Trophoblast cell (in vitro differentiated cells and primary cell): ENCODE data around the gene METTL9.

Source experiments
- DNase-seq, 2 donors: peaks; one replicate each; pipeline ENCODE4 v3.0.0-alpha.2; 2016
- H2AFZ ChIP-seq: 2 replicates; pipeline ENCODE4 v1.6.1; 2013; ENCODE audit warnings: low read length, moderate library complexity, mild to moderate bottlenecking; ENCODE audit not compliant: insufficient read depth, poor library complexity
- H2AK5ac ChIP-seq: 2 replicates; pipeline ENCODE4 v1.6.1; 2013; ENCODE audit warnings: mild to moderate bottlenecking, low read length
- H2BK120ac ChIP-seq: 2 replicates; pipeline ENCODE4 v1.6.1; 2013; ENCODE audit warnings: low read length, mild to moderate bottlenecking, moderate library complexity; ENCODE audit not compliant: insufficient read depth, poor library complexity
- H2BK12ac ChIP-seq: 2 replicates; pipeline ENCODE4 v1.6.1; 2013; ENCODE audit warnings: mild to moderate bottlenecking, low read length, moderate library complexity
- H2BK5ac ChIP-seq: 2 replicates; pipeline ENCODE4 v1.6.1; 2013; ENCODE audit warnings: low read length, low read depth, moderate library complexity, mild to moderate bottlenecking; ENCODE audit not compliant: poor library complexity
- H3K14ac ChIP-seq: 2 replicates; pipeline ENCODE4 v1.6.1; 2013; ENCODE audit warnings: mild to moderate bottlenecking, low read length
- H3K18ac ChIP-seq: 2 replicates; pipeline ENCODE4 v1.6.1; 2013; ENCODE audit warnings: mild to moderate bottlenecking, low read length
- H3K23ac ChIP-seq: 2 replicates; pipeline ENCODE4 v1.6.1; 2013; ENCODE audit warnings: low read length
- H3K27ac ChIP-seq: 2 replicates; pipeline ENCODE4 v1.5.1; 2013; ENCODE audit warnings: low read depth, mild to moderate bottlenecking, inconsistent platforms, low read length, moderate library complexity
- H3K27me3 ChIP-seq: 2 replicates; pipeline ENCODE4 v1.6.1; 2013; ENCODE audit warnings: inconsistent platforms, mild to moderate bottlenecking, low read length, moderate library complexity; ENCODE audit not compliant: insufficient read depth
- H3K36me3 ChIP-seq, 2 experiments: 1 replicate in 1 of 2; 2 replicates in 1 of 2; pipeline ENCODE4 v1.6.1; 2013; ENCODE audit warnings: low read length in 2 of 2, mild to moderate bottlenecking in 2 of 2, moderate library complexity in 1 of 2; ENCODE audit not compliant: insufficient read depth in 2 of 2, control insufficient read depth in 1 of 2
- H3K4ac ChIP-seq: 2 replicates; pipeline ENCODE4 v1.6.1; 2013; ENCODE audit warnings: low read depth, mild to moderate bottlenecking, low read length, moderate library complexity
- H3K4me1 ChIP-seq, 2 experiments: 1 replicate in 1 of 2; 2 replicates in 1 of 2; pipeline ENCODE4 v1.6.1; 2013; ENCODE audit warnings: low read length in 2 of 2, mild to moderate bottlenecking in 2 of 2, moderate library complexity in 1 of 2; ENCODE audit not compliant: insufficient read depth in 2 of 2, control insufficient read depth in 1 of 2
- H3K4me2 ChIP-seq: 2 replicates; pipeline ENCODE4 v1.6.1; 2013; ENCODE audit warnings: inconsistent platforms, mild to moderate bottlenecking, low read length, moderate library complexity
- H3K4me3 ChIP-seq: 2 replicates; pipeline ENCODE4 v1.5.1; 2013; ENCODE audit warnings: mild to moderate bottlenecking, low read depth, low read length, inconsistent platforms
- H3K79me1 ChIP-seq: one replicate; pipeline ENCODE4 v1.6.1; 2013; ENCODE audit warnings: low read length
- H3K79me2 ChIP-seq: 2 replicates; pipeline ENCODE4 v1.6.1; 2013; ENCODE audit warnings: low read length, mild to moderate bottlenecking; ENCODE audit not compliant: control insufficient read depth, insufficient read depth, poor library complexity
- H3K9ac ChIP-seq: 2 replicates; pipeline ENCODE4 v1.6.1; 2013; ENCODE audit warnings: mild to moderate bottlenecking, low read length
- H3K9me3 ChIP-seq: 2 replicates; pipeline ENCODE4 v1.6.1; 2013; ENCODE audit warnings: low read depth, mild to moderate bottlenecking, control low read depth, inconsistent platforms, low read length; ENCODE audit not compliant: insufficient read depth
- H4K12ac ChIP-seq: 2 replicates; pipeline ENCODE4 v1.6.1; 2013; ENCODE audit warnings: low read depth, mild to moderate bottlenecking, low read length, moderate library complexity
- H4K8ac ChIP-seq: 2 replicates; pipeline ENCODE4 v1.6.1; 2013; ENCODE audit warnings: low read depth, mild to moderate bottlenecking, low read length, moderate library complexity
- H4K91ac ChIP-seq: one replicate; pipeline ENCODE4 v1.6.1; 2013; ENCODE audit warnings: low read depth, mild to moderate bottlenecking, low read length, moderate library complexity
- WGBS: extraction: QIAGEN DNeasy Blood & Tissue Kit; methylation state at CpG from one replicate; pipeline ENCODE4 v1.1.7; 2013; ENCODE audit warnings: missing lambda C conversion rate; ENCODE audit not compliant: insufficient read length, insufficient coverage; ENCODE audit errors: extremely low coverage; 5-methylcytosine and 5-hydroxymethylcytosine counted together

The METTL9 gene

DNA sequence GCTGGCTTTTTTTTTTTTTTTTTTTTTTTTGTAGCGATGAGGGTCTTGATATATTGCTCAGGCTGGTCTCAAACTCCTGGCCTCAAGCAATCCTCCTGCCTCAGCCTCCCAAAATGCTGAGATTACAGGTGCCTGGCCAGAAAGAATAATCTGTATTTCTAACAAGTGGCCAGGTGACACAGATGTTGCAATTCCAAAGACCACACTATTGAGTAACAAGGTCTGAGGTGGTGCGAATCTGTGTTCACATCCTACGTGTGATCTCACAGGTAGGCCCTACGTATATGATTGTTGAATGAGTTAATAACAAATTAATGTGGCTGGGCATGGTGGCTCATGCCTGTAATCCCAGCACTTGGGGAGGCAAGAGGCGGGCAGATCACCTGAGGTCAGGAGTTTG, 97.7 kb downstream of the METTL9 start:
- Histone ChIP-seq H3K79me1 (no peaks in the 10 kb centered on the region), H4K91ac (no peak overlapping the region), H3K4me3 (no peak overlapping the region), H3K4ac (no peak overlapping the region), H3K14ac (no peak overlapping the region), H3K36me3 (no peaks in the 10 kb centered on the region), H2BK12ac (no peak overlapping the region), H3K23ac (no peak overlapping the region), H3K9me3 (no peaks in the 10 kb centered on the region), H2AFZ (no peak overlapping the region), H2AK5ac (no peak overlapping the region), H4K12ac (no peak overlapping the region), H3K9ac (no peak overlapping the region), H4K8ac (no peak overlapping the region), H3K27ac (no peak overlapping the region), H3K18ac (no peak overlapping the region), H3K27me3 (no peaks in the 10 kb centered on the region), H3K79me2 (no peaks in the 10 kb centered on the region), H2BK120ac (no peak overlapping the region), H3K4me2 (no peak overlapping the region), H3K4me1 (no peaks in the 10 kb centered on the region), H2BK5ac (no peak overlapping the region)
- DNase-seq, result no peak
- no CpG with 5 or more reads among the region's 5 CpGs for WGBS

- Histone ChIP-seq H3K9ac (no peak overlapping the region), H3K4me1 (no peaks in the 10 kb centered on the region), H4K91ac (no peak overlapping the region), H3K18ac (no peak overlapping the region), H3K27ac (no peak overlapping the region), H3K4me3 (no peak overlapping the region), H3K9me3 (no peaks in the 10 kb centered on the region), H2BK120ac (no peak overlapping the region), H3K4me2 (no peak overlapping the region), H2BK5ac (no peak overlapping the region), H3K79me2 (no peaks in the 10 kb centered on the region), H2AK5ac (no peak overlapping the region), H4K8ac (no peak overlapping the region), H3K36me3 (no peaks in the 10 kb centered on the region), H4K12ac (no peak overlapping the region), H2AFZ (no peak overlapping the region), H3K27me3 (no peaks in the 10 kb centered on the region), H3K23ac (no peak overlapping the region), H3K79me1 (no peaks in the 10 kb centered on the region), H3K4ac (no peak overlapping the region), H3K14ac (no peak overlapping the region), H2BK12ac (no peak overlapping the region)
- no CpG with 5 or more reads among the region's 9 CpGs for WGBS
- no peak for DNase-seq
These were observed 99.0 kb downstream of the METTL9 start for GRCh38 chr16:21698169-21699032.

DNA sequence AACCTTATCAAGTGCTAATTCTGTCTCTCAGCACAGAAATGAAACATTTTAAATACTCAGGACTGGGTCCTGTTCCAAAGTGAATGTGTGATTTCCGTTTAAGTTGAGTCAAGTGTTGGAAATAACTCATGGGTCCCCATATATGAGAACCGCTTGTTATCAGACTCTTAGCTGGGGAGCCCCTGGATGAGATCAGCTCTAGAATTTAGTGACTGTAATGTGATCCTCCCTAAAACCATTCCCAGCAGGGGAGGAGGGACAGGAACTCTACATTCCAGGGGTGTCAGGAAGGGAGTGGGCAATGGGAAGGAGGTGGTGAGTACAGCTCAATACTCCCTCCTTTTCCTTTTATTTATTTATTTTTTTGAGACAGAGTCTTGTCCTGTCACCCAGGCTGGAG, 101.9 kb downstream of the METTL9 start:
- WGBS, result no CpG with 5 or more reads among the region's 2 CpGs
- H3K4me2 ChIP-seq, result no peak overlapping the region

GRCh38 chr16:21702276-21702675, 102.9 kb downstream of the METTL9 start:
- no peak overlapping the region for H3K9ac ChIP-seq
- no peaks in the 10 kb centered on the region for H3K4me1 ChIP-seq
- no peak overlapping the region for H2AK5ac ChIP-seq
- no peaks in the 10 kb centered on the region for H3K27me3 ChIP-seq
- no peak overlapping the region for H2BK5ac ChIP-seq
- H3K36me3 ChIP-seq, result no peaks in the 10 kb centered on the region
- no peak overlapping the region for H4K12ac ChIP-seq
- no peak overlapping the region for H2BK12ac ChIP-seq
- H3K4me3 ChIP-seq, result no peak overlapping the region
- H3K14ac ChIP-seq, result no peak overlapping the region
- H3K27ac ChIP-seq, result no peak overlapping the region
- no peaks in the 10 kb centered on the region for H3K9me3 ChIP-seq
- H3K4me2 ChIP-seq, result no peak overlapping the region
- DNase-seq, result no peak
- H3K23ac ChIP-seq, result no peak overlapping the region
- no peak overlapping the region for H4K91ac ChIP-seq
- no peaks in the 10 kb centered on the region for H3K79me2 ChIP-seq
- no peak overlapping the region for H3K4ac ChIP-seq
- H3K79me1 ChIP-seq, result no peaks in the 10 kb centered on the region
- H2AFZ ChIP-seq, result no peak overlapping the region
- no peak overlapping the region for H2BK120ac ChIP-seq
- WGBS, result no CpG with 5 or more reads among the region's 3 CpGs
- no peak overlapping the region for H3K18ac ChIP-seq
- H4K8ac ChIP-seq, result no peak overlapping the region

More for the DNA sequence above, 101.9 kb downstream of the METTL9 start:
- H3K4ac ChIP-seq, result no peak overlapping the region
- H3K27ac ChIP-seq, result no peak overlapping the region
- no peak overlapping the region for H3K23ac ChIP-seq
- no peak overlapping the region for H4K91ac ChIP-seq
- H3K9ac ChIP-seq, result no peak overlapping the region
- H3K36me3 ChIP-seq, result no peaks in the 10 kb centered on the region
- H3K14ac ChIP-seq, result no peak overlapping the region
- H4K12ac ChIP-seq, result no peak overlapping the region
- H2BK12ac ChIP-seq, result no peak overlapping the region
- no peak overlapping the region for H2BK120ac ChIP-seq
- no peak overlapping the region for H2AFZ ChIP-seq
- H3K9me3 ChIP-seq, result no peaks in the 10 kb centered on the region
- no peaks in the 10 kb centered on the region for H3K79me1 ChIP-seq
- H2AK5ac ChIP-seq, result no peak overlapping the region
- H3K18ac ChIP-seq, result no peak overlapping the region
- H3K4me1 ChIP-seq, result no peaks in the 10 kb centered on the region
- no peak overlapping the region for H4K8ac ChIP-seq
- H3K4me3 ChIP-seq, result no peak overlapping the region
- no peak for DNase-seq
- H3K27me3 ChIP-seq, result no peaks in the 10 kb centered on the region
- H2BK5ac ChIP-seq, result no peak overlapping the region
- no peaks in the 10 kb centered on the region for H3K79me2 ChIP-seq
